Right atrium auricular region (tissue), 2 donors: ENCODE data around the gene PPIA. TPM values are rescaled to one million over a fixed set of nuclear protein-coding genes. Genes with fewer than 3 reads are reported as not detected.
A peak's percentile ranks its signal among the peaks of the same experiment; 100 is the strongest.

Source experiments
- DNase-seq: peaks from one replicate; pipeline ENCODE4 v3.0.0-alpha.2; 2019; ENCODE audit warnings: low spot score
- H3K27ac ChIP-seq, 2 donors: fragments of 200-600 bp; sonication (generic); 1 replicate in 1 of 2; 2 replicates in 1 of 2; pipeline ENCODE4 v1.5.1; 2016 to 2019
- H3K27me3 ChIP-seq, 2 donors: fragments of 200-600 bp; sonication (generic); one replicate each; pipeline versions ENCODE4 v1.5.1 to v1.6.0; 2017 to 2019
- H3K36me3 ChIP-seq: fragments of 200-600 bp; sonication (generic); one replicate; pipeline ENCODE4 v1.5.1; 2016
- H3K4me1 ChIP-seq, 2 donors: fragments of 200-600 bp; sonication (generic); one replicate each; pipeline versions ENCODE4 v1.5.1 to v1.6.0; 2017 to 2019
- H3K4me3 ChIP-seq, 2 donors: fragments of 200-600 bp; sonication (generic); 1 replicate in 1 of 2; 2 replicates in 1 of 2; pipeline ENCODE4 v1.5.1; 2017 to 2019; ENCODE audit warnings: mild to moderate bottlenecking in 1 of 2, moderate library complexity in 1 of 2
- H3K9me3 ChIP-seq, 2 donors: fragments of 200-600 bp; sonication (generic); one replicate each; pipeline ENCODE4 v1.5.1; 2019
- CTCF ChIP-seq, 2 donors: fragments of 200-600 bp; sonication (generic); IDR thresholded peaks; one replicate each; pipeline ENCODE4 v1.5.1; 2019; ENCODE audit warnings: antibody characterized with exemption in 2 of 2
- total RNA-seq, 2 donors: library from RNA; depleted of rRNA; stranded (reverse); fragments of >200 nt; gene quantifications; one replicate each; pipeline ENCODE4 v1.1.0, GENCODE V29; 2016

Gene PPIA
- total RNA-seq, 2 donors from 2014 or later, result 820 to 834 TPM

- Histone ChIP-seq H3K9me3 (no peaks in the 10 kb centered on the region), H3K36me3 (no peaks in the 10 kb centered on the region), H3K4me3 (no peak overlapping the region), H3K27me3 (no peaks in the 10 kb centered on the region), H3K4me1 (peaks cover 0 to 52% of the 10 kb centered on the region in 2 donors), H3K27ac (no peak overlapping the region)
- no peak for TF ChIP-seq CTCF (IDR thresholded peaks at IDR 0.05)
- DNase-seq, result no peak
Measured at GRCh38 chr7:44750921-44751571, 45.4 kb upstream of the PPIA start.

- Histone ChIP-seq H3K4me3 (no peak overlapping the region), H3K9me3 (no peaks in the 10 kb centered on the region), H3K4me1 (peaks cover 0 to 70% of the 10 kb centered on the region in 2 donors), H3K27me3 (no peaks in the 10 kb centered on the region), H3K27ac (no peak overlapping the region), H3K36me3 (peaks cover 1% of the 10 kb centered on the region)
- no peak for TF ChIP-seq CTCF (IDR thresholded peaks at IDR 0.05)
- DNase-seq, result no peak
Measured at GRCh38 chr7:44752822-44753221, 43.7 kb upstream of the PPIA start.

- peak overlapping the region; percentile 1 to 42 for H3K27ac ChIP-seq
Measured at GRCh38 chr7:44754802-44755697, 41.4 kb upstream of the PPIA start.

GRCh38 chr7:44755698-44756627 is 40.5 kb upstream of the PPIA start:
- no peaks in the 10 kb centered on the region for H3K9me3 ChIP-seq
- H3K4me1 ChIP-seq, result peaks cover 0 to 53% of the 10 kb centered on the region in 2 donors
- no peak for DNase-seq
- H3K27ac ChIP-seq, result peak overlapping the region; percentile 1 to 42
- peaks cover 28% of the 10 kb centered on the region for H3K36me3 ChIP-seq
- no peak for TF ChIP-seq CTCF (IDR thresholded peaks at IDR 0.05)
- H3K27me3 ChIP-seq, result no peaks in the 10 kb centered on the region
- no peak overlapping the region for H3K4me3 ChIP-seq

More at GRCh38 chr7:44754802-44755697, 41.4 kb upstream of the PPIA start:
- Histone ChIP-seq H3K4me3 (no peak overlapping the region), H3K9me3 (no peaks in the 10 kb centered on the region), H3K27me3 (no peaks in the 10 kb centered on the region), H3K4me1 (peaks cover 0 to 63% of the 10 kb centered on the region in 2 donors), H3K36me3 (peaks cover 19% of the 10 kb centered on the region)
- no peak for DNase-seq
- no peak for TF ChIP-seq CTCF (IDR thresholded peaks at IDR 0.05)

GRCh38 chr7:44756904-44757303 is 39.6 kb upstream of the PPIA start:
- no peak for TF ChIP-seq CTCF (IDR thresholded peaks at IDR 0.05)
- H3K4me3 ChIP-seq, result no peak overlapping the region
- H3K9me3 ChIP-seq, result no peaks in the 10 kb centered on the region
- peaks cover 38% of the 10 kb centered on the region for H3K36me3 ChIP-seq
- no peak for DNase-seq
- peaks cover 0 to 46% of the 10 kb centered on the region in 2 donors for H3K4me1 ChIP-seq
- no peak overlapping the region for H3K27ac ChIP-seq
- no peaks in the 10 kb centered on the region for H3K27me3 ChIP-seq
